GM21390 (cell line): ENCODE data around the gene ALLC.

Source experiments
- ATAC-seq: cut with Tn5 transposase; IDR thresholded peaks from one replicate; pipeline ENCODE4 v1.9.1; 2021; ENCODE audit not compliant: unreplicated experiment

ALLC gene

DNA sequence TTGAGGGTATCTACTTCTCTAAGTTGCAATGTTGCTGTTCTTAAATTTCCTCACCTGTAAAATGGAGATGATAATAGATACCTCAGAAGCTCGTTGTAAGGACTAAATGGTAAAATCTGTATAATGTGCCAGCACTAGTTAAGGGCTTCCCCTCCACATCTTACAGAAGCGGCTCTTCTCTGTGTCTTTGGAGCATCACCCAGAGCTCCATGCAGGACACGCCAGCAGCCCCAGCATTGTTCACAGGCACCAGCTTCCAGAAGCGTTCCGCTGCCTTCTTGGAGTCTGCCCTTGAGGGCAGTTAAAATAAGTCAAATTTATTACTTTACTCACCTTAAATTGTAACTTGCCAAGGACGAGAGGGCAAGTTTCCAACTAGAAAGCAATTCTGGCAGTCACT is 51.2 kb downstream of the ALLC start:
- no peak for ATAC-seq

DNA sequence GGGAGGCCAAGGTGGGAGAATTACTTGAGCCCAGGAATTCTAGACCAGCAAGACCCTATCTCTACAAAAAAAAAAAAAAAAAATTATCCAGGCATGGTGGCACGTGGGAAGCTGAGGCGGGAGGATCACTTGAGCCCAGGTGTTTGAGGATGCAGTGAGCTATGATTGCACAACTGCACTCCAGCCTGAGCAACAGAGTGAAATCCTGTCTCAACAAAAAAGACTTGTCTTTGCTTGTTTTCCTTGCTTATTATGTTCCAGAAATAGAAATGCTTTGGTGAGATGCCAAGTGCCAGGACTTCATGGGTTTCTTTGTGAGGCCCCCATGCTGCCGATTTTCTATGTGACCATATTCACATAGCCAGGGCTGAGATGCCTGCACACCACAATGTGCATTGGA is 54.4 kb downstream of the ALLC start:
- no peak for ATAC-seq

DNA sequence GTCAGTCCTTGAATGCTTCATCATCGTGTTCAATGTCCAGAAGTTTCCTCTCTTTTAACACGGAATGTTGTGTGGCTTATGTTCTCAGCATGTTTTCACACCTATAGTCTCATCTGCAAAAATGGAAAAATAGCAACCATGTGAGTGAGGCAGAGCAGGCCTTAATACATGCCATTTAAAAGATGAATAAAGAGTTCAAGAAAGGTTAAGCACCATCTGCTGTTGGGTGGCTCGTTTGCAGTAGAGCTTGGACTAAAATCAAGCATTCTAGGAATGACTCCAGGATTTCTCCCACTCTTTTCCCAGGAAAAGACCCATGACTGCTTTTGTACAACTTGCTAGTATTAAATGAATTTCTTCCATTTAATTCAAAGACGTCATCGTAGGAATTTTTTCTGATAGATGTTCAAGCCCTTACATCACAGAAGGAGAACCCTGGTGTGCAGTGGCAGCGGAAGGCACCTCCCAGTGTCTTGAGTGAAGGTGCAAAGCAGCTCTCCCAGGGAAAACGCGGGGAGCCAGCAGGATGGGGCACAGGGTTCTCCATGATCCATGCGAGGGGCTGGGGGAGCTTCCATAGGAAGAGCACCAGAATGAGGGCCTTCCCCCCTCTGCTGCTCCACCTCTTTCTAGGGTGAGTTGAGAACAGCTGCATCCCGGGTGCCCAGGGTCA is 55.0 kb downstream of the ALLC start:
- no peak for ATAC-seq

- ATAC-seq: no peak
These were observed 60.7 kb downstream of the ALLC start for GRCh38 chr2:3718679-3719078.

- no peak for ATAC-seq
These were observed 67.0 kb downstream of the ALLC start for GRCh38 chr2:3725002-3725401.

GRCh38 chr2:3725458-3726250 is 67.7 kb downstream of the ALLC start:
- ATAC-seq: no peak

DNA sequence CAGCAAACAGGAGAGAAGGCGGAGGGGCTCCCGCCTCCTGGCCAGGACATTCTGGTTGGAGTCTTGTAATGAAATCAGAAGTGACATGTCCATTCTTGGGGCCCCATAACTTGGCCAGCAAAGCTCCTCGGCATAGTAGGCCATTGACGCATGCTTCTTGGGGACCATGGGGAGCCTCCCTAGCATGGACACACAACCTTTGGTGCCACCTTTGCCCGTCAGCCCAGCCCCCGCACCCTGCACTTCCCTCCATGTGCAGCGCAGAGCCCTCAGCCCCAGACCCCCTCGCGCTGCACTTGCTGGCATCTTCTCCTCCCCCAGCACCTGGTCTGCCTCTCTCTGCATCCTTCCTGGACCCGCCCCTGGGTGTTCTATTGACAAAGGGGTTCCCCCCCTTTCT is 68.5 kb downstream of the ALLC start:
- no peak for ATAC-seq

DNA sequence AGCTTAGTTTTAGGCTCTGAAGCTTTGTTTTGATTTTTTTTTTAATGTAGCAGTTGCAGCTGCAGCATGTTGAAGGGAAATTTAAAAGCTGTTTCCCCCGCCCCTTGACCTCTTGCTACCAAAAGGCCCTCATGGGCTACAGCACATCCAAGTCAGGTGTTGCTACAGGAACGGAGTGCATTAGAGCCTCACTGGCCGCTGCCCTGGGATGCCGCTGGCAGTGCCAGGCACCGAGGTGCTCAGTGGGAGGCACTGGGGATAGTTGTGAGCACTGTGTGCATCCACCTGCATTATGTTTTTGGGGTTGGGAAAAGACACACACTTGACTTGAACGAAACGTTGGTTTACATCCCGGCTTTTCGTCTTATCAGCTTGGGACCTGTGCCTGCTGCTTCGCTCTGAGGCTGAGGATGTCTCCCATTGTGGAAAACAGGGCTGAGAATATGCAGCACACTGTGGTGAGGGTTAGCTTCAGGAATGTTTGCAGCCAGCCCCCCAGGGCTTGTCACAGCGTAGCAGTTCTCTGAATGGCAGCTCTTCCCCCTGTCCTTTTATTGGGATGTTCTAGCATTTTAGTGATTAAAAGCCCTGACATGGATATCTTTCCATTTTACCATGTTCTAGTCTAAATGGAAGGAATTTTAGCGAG is 69.5 kb downstream of the ALLC start:
- no peak for ATAC-seq

DNA sequence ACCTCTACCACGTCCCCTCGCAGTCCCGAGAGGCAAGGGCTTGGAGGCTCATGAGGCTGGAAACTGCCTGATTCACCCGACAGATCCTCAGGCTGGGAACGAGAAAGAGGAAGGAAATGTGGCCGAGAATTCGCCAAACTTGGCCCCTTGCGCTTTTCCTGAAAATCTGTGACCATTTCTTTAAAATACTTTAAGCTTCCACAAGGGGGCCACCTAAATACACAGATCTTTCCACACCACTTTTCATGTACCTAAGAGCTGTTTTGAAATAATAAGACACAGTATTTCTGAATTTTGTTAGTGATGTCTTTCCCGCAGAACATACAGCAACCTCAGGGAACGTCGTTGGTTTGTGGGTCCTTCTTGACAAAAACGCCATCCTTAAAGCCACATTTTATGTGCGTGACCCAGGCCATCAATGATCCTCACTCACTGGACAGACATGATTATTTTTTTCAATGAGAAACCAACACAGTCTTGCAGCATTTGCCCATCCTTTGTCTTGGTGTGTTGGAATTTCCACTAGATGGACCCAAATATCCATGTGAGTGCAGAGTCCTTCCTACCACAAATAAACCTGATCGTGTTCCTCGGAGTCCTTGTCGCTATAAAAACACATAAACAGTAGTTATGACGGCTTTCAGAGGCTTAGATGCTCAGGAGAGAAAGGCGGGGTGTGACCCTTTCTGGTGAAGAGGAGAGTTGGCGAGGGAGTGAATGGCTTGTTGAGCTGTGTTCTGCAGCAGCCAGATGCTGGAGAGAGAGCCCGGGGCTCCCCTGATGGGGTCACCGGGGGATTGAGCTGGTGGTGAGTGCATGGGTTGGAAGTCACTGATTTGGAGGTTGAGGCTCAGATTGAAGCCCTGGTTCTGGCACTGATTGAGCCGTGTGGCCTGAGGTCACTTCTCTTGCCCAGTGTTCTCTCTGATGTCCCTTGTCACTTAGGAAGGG is 70.4 kb downstream of the ALLC start:
- ATAC-seq: no peak

GRCh38 chr2:3729055-3729448 is 71.1 kb downstream of the ALLC start:
- ATAC-seq: no peak

DNA sequence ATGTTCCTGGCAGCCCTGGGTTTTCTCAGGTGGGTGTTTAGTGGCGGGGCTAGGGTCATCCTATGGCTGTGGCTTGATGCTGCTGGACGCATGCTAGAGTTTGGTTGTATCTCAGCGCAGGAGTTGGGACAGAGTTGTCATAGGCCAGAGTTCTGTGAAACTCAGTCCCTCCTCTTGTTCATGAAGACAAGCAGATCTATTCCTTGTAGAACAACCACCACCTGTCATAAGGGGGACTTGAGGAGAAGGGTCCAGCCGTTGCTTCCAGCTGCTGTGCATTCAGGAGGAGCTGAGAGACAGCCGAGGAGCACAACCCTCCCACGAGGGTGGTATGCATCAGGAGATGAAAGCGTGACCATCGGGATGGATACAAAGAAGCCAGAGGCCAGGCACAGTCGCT is 71.8 kb downstream of the ALLC start:
- no peak for ATAC-seq

DNA sequence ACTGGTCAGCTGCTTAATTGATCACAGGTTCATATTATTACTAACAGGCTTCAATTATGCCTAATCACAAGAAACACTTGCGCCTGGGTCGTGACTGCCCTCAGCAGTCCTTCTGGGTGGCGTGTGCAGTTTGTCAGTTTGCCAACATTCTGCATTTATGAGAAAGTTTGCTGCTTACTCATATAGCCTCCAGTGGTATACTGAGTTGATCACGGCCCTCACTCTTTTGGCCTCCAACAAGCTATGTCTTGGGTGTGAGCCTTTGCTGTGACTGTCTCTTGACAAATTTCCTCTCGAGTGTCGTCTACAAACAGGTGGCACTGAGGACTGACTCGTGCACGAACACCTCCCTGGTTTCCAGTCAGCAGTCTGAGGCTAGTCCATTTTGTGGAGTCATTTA is 72.6 kb downstream of the ALLC start:
- ATAC-seq: no peak

DNA sequence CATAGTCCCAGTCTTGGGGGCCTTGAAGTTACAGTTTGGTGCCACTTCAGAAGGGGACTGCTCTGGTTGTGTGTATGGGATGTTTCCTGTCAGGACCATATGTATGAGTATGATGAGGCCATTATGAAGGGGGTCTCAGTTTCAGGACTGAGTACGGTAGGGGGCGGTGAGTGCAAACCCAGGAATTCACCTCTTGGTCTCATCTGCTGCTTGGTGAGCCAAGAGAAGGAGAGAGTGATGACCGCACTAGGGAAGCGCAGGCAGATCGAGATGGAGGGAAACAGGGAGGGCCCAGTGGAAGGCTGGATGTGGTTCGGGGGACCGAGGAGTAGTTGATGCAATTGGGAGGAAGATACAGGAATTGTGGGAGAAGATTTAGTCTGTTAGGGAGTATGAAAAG is 73.8 kb downstream of the ALLC start:
- ATAC-seq: no peak

DNA sequence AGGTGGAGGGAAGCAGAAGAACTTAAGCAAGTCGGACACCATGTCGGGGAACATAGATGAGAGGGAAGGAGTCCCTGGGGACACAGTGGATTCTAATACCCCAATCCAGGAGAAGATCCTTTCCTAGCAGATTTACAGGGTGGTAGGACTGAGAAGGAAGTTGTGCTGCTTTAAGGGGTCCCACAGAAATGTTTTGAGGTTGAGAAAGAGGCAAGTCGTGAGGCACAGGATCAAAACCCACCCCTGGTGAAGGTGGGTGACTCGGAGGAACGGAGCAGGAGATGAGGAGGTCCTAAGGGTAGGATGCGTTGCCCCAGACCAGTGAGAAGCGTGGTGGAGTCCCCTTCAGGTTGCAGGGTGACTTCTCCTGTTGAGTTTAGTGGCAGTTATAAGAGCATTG is 78.1 kb downstream of the ALLC start:
- no peak for ATAC-seq

- no peak for ATAC-seq
These were observed 79.1 kb downstream of the ALLC start for GRCh38 chr2:3737128-3737527.

DNA sequence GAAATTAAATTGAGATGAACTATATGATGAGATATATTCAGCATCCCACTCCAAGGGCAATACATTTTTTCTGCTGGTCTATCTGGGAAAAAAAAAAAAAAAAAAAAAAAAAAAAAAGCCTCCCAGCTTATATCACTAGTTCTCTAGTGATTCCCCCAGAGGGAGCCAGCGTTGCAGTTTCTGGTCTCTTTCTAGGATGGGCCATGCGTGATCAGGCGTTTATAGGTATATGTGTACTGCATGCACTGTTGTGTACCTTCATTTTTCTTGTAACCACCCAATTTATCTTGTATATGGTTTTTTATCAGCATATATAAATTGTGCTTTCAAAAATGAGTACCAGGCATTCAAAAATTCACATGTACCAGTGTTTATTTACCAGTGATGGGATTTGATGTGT is 80.5 kb downstream of the ALLC start:
- ATAC-seq: peak; percentile 49

DNA sequence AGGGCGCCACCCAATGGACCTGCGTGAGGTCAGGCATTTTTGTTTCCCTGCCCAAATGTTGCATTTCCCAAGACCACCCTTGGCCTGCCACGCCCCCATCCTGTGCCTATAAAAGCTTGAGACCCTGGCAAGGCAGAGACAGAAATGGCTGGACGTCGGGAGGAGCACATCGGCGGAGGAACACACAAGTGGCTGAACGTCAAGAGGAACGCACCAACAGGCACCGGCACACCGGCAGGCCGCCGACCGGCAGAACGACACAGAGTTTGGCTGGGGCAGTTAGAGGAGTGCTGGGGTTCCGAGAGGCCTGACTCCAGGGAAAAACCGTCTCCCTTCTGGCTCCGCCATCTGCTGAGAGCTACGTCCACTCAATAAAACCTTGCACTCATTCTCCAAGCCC is 81.3 kb downstream of the ALLC start:
- no peak for ATAC-seq

DNA sequence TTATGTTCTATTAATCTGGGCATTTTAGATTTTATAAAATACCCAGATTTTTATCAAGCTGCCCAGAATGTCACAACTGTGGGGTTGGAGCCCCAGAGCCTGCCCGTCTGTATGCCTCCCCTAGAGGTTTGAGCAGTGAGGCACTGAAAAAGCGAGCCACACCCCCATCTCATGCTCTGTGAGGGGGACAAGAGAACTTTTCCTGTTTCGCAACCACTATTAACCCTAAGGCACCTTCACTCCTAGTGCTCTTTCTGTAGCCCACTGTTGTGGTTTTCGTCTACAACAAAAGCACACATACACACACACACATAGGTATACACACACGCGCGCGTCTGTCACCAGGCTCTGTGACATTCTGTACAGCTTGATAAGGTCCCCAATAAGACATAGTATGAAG is 83.4 kb downstream of the ALLC start:
- no peak for ATAC-seq

DNA sequence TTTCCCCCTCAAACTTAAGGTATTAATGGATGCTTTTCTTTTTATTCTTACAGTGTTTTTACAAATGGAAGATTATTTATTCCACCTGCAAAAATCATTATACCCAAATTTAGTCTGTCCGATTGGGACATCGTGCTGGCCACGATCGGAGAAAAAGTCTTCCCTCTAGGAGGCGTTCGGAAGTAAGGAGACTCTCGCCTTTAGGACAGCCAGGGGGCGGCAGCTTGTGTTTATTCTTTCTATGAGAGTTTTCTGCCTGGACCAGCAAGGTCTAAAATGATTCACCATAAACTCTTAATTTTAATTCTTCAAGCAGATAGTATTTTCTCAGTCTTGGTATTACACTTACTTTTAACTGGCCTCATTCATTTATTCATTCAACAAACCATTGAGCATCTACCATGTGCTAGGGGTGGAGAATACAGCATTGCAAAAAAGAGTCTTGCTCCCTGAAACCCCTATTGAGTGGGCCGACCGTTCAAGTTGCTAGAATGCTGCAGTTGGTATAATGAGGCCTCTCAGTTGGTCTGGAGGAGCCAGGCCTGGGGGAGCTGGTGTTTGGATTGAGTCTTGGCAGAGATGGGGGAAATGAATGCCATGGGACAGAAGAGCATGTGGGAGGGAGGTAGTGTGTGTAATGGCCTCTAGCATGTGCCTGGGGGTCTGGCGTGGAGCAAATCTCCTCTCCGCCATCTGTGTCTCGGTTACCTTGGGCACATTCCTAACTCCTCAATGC is 84.0 kb downstream of the ALLC start:
- no peak for ATAC-seq

- no peak for ATAC-seq
These were observed 84.9 kb downstream of the ALLC start for GRCh38 chr2:3742743-3743508.
